Transverse colon (tissue), 3 donors: ENCODE results near the gene ZNF778.

Source experiments
- CTCF ChIP-seq, 5 experiments: fragments of 200-600 bp in 3 of 5; fragments of 450-650 bp in 2 of 5; sonication (generic) in 3 of 5; IDR thresholded peaks; 1 replicate in 2 of 5; 2 replicates in 3 of 5; pipeline ENCODE4 v1.5.1; 2016 to 2017; ENCODE audit warnings: antibody characterized with exemption in 5 of 5, inconsistent platforms in 3 of 5, mild to moderate bottlenecking in 2 of 5, moderate library complexity in 1 of 5
- EP300 ChIP-seq: sonication (generic); formaldehyde crosslinking; IDR thresholded peaks from one replicate; pipeline ENCODE4 v1.6.1; 2017; ENCODE audit warnings: antibody characterized with exemption, low read depth
- POLR2A ChIP-seq: fragments of 450-650 bp; IDR thresholded peaks from one replicate; pipeline ENCODE4 v1.6.1; 2016; ENCODE audit warnings: antibody characterized with exemption, mild to moderate bottlenecking, moderate library complexity

- TF ChIP-seq CTCF (IDR thresholded peaks at IDR 0.05): no peak
- TF ChIP-seq POLR2A: no peak
- no peak for TF ChIP-seq EP300
These were observed 27.3 kb downstream of the ZNF778 start for GRCh38 chr16:89244754-89245153.
